GM18519 (cell line): ENCODE measurements around the gene PC.
"Not testable (repeated sequence)": the region's sequence is repeated elsewhere in the genome, so short reads cannot be mapped to it uniquely, and the experiment has no call there.

Experiments
- ATAC-seq: cut with Tn5 transposase; IDR thresholded peaks from one replicate; pipeline ENCODE4 v1.9.1; 2021; ENCODE audit warnings: mild to moderate bottlenecking, moderate library complexity; ENCODE audit not compliant: unreplicated experiment, low FRiP score

The PC gene

DNA sequence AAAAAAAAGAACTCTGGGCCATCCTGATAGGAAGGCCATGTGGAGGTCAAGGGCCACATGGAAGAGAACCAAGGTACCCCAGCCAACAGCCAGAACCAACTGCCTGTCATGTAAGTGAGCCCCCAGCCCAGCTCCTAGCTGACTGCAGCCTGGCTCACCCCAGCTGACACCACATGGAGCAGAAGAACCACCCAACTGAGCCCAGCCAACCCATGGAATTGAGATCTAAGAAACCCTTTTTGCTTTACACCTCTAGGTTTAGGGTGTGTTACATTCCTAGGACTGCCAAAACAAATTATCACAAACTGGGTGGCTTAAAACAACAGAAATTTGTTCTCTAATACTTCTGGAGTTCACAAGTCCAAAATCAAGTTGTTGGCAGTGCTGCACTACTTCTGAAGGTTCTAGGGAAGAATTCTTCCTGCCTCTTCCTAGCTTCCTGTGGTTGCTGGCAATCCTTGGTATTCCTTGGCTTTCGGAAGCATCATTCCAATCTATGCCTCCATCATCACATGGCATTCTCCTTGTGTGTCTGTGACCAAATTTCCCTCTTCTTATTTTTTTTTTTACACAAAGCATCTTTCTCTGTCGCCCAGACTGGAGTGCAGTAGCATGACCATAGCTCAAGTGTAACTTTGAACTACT is 21.3 kb upstream of the PC start:
- ATAC-seq, result no peak

DNA sequence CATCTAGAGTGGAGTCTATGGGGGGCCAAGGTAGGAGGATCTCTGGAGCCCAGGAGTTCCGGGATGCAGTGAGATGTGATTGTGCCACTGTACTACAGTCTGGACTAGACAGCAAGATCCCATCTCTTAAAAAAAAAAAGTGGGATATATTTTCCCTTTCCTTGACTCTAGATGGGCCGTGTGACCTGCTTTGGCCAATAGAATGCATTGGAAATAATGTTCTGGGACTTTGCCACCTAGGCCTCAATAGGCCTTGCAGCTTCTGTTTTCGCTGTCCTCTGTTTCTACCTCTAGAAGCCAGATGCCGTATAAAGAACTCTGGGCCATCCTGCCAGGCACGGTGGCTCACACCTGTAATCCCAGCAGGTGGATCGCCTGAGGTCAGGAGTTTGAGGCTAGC is 20.5 kb upstream of the PC start:
- no peak for ATAC-seq

DNA sequence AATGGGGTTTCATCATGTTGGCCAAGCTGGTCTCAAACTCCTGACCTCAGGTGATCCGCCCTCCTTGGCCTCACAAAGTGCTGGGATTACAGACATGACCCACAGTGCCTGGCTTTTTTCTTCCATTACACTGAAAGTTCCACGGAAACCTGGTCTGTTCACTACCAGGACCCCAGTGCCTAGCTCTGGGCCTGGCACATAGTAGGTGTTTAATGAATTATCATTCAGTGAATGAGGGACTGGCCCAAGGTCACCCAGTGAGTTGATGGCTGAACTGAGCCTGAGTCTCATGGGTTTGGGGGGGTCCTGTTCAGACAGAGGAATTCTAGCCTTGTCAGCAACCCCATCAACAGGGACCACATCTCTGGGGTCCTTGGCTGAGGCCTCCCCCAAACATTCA is 20.0 kb upstream of the PC start:
- ATAC-seq, result no peak

DNA sequence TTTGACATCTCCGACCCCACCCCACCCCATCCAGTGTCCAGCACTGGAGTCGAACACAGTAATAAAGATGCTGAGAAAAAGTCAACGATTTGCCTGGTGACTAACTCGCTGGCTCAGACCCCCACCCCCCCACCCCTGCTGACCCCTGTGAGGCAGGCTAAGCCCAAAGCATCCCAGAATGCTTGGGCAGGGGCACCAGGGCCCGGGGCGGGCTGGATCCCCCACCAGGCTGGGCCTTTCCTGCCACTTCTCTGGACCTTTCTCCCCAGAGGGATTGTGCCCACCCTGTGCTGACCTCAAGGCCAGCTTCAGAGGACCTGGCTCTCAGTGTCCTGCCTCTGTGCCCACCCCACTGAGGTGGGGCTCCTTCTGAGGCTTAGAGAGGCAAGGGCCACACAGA is 18.7 kb upstream of the PC start:
- no peak for ATAC-seq

DNA sequence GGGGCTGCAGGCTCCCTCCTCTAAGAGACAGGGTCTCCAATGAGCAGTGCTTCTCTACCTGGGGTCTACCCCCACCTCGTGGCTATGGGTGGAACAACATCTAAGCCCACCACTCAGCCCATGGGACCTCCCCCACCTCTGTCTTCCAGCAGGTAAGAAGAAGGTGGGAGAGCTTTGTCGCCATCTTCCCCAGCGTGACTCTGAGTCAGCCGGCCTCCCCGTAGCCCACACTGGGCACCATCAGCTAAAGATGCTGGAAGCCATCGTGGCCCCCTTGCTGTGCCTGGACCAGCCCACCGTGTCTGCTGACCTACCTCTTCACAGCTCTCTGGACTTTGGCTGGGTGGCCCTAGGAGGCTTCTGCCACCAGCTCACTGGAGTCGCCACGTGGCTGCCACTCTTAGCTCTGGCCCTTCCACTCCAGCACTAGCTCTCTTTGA is 17.9 kb upstream of the PC start:
- no peak for ATAC-seq

DNA sequence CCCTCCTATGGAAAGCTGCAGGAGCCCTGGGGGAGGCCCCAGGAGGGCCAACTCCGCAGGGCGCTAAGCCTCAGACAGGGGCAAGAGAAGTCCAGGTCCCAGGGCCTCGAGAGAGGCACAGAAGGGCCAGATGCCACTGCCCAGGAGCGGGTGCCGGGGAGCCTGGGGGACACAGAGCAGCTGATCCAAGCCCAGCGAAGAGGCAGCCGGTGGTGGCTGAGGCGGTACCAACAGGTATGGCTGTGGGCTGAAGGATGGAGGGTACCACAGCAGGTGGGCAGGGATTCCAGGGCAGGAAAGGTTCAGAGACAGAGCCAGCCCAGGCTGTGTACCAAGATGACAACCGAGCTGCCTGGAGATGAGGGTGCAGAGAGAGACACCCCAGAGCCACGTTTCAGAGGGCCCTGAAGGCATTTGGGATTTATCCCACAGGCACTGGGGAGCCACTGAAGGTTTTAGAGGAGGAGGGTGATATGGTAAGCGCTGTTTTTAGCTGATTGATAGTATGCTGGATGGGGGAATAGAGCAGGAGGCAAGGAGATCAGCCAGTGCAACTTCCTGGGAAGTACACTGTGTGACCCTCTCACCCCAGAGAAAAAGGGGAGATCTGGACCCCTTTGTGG is 17.3 kb upstream of the PC start:
- no peak for ATAC-seq

DNA sequence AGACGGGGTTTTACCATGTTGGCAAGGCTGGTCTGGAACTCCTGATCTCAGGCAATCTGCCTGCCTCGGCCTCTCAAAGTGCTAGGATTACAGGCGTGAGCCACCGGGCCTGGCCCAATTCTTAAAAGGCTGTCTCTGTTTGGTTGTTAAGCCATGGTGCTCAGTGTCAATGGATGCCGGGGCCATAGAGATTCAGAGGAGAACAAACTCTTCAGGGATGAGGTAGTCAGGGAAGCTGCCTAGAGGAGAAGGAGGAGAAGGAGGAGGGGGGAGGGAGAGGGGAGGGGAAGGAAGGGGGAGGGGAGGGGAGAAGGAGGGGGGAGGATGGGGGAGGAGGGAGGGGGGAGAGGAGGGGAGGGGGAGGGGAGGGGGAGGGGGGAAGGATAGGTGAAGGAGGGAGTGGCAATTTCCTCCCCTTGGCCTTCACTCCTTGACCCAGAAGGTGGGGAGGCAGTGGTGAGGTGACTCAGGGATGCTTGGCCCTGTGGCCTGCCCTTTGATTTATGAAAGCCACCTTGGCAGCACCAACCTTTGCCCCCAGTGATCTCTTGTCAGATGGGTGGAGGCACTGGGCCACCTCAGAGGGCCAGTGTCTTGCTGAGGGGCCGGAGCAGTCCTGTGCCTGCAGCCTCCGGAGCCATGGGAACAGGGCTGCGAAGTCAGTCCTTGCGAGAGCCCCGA is 16.7 kb upstream of the PC start, which contains the start of gene C11orf86:
TSS of gene C11orf86 (plus strand) at position 581 of the 681 bp plus-strand sequence. CDS start at position 640, 59 bp downstream.
- no peak for ATAC-seq

DNA sequence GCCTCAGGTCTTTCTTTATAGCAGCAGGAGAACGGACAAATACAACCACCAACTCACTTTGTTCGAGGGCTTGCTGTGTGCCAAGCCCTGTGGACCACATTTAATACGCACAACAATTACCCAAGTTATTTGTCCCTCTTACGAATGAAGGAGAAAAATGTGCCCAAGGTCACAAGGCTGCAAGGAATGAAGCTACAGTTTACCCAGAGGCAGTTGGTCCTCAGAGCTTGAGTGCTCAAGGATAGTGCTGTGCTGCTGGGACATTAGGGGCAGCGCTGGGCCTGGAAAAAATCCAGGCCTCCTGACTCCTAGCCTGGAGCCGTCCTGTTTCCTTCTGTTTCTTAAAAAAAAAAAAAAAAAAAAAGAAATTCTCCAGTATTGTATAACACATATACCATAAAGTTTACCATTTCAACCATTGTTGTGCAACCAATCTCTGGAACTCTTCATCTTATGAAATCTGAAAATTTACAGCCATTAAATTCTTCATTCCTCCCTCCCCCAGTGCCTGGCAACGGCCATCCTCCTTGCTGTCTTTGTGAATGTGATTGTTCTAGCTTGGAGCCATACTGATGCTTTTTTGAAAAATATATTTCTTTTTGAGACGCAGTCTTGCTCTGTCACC is 15.9 kb upstream of the PC start:
- no peak for ATAC-seq

DNA sequence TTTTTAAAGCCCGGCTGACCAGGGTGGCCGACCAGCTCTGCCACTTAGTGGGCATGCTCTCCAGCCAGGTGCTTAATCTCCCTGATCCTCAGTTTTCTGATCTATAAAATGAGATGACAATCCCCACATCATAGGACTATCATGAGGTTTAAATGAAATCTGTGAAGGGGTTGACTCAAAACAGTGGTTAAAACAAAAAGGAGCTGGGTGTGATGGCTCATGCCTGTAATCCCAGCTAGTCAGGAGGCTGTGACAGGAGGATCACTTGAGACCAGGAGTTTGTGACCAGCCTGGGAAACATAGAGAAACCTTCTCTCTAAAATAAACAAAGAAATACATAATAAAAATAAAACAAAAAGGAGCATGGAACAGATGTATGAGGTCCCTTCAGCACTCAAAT is 13.3 kb upstream of the PC start:
- ATAC-seq, result no peak

DNA sequence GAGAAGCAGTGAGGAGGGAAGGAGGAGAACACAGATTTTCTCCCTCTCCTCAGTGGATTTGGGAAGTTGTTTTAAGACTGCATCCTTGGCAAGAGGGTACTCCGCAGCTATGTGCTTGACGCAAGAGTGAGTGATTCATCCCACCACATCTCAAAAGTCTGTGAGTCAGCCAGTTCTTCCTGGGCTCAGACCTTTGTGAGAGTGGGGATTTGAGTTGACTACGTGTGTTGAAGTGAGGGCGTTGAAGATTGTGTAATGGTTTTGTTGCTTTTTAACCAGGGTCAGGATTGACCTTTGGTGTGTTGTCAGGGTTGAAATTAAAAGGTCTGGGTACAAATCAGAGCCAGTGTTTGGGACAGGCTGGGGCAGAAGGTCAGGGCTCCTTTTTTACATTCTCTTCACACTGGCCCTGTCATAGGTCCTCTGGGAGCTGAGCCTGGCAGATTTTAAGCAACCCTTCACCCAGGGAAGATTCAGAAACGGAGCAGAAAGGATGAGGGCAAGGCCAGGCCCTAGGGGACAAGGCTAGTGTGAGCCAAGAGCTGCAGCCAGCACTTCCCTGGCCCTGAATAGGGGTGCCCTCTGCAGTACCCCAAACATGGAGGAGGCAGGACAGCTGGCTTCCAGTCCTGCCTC is 12.7 kb upstream of the PC start:
- ATAC-seq, result no peak

DNA sequence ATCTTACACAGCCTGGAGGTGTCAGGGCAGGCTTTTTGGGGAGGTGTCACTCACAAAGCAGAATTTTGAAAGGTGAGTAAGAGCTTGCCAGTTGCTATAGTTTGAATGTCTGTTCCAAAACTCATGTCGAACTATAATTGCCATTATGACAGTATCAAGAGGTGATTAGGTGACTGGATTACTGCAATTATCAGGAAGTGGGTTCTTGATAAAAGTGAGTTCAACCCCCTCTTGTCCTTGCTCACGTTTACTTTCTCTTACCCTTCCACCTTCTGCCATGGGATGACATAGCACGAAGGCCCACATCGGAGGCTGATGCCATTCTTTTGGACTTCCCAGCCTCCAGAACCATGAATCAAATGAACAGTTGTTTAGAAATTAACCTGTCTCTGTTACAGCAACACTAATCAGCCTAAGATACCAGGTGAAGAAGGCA is 12.2 kb upstream of the PC start:
- ATAC-seq, result no peak

DNA sequence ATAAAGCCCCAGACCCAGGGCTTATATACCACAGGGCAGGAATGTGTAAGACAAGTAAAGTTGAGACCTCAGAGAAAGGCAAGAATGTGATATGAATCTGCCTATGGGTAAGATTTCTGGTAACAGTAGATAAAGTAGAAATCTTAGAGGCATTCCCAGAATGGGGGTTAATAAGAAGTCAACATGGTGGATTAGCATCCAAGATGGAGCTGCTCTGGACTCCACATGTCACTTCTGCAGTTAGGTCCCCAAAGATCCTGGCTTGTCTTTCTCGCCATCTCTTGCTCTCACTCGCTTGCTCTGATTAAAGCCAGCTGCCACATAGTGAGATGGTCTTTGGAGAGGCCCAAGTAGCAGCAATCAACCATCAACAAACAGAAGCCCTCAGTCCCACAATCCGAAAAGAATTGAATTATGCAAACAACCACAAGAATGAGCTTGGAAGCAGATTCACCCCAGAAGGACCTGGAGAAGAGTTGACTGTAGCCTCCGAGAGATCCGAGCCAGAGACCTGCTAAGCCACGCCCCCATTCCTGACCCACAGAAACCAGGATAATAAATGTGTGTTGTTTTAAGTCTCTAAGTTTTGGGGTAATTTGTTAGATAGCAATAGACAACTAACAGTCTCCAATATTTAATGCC is 11.5 kb upstream of the PC start:
- ATAC-seq, result no peak

DNA sequence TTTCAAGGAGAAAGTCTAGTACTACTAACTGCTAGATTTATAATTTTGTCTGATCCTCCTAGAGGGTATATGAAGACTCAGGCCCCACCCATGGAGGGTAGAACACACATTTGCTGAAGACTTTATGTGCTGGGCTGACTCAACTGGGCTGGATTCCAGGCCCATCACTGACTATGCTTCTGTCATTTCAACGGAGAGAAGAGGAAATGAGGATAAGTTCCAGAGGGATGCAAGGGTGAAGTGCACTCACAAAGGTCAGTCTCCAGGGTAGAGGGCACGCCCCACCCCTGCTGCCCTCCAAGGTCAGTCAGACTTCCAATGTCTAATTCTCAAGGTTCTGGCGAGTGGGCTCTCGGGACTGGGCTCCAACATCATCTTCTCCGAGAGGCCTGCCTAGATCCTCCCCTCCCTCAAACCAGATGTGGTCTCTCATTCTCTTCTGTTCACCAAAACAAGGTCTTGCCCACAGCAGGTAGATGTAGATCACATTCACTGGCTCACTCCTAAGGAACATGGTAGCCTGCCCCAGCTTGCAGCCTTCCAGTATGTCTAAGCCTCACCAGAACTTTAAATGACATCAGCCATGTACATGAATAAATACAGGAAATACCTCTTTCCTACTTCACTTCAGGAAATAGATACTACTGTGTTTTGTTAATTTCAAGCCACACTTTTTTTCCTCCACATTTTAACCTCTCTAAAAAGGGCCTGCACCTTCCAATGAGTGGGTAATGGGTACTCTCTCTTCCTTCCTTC is 9.7 kb upstream of the PC start:
- no peak for ATAC-seq

DNA sequence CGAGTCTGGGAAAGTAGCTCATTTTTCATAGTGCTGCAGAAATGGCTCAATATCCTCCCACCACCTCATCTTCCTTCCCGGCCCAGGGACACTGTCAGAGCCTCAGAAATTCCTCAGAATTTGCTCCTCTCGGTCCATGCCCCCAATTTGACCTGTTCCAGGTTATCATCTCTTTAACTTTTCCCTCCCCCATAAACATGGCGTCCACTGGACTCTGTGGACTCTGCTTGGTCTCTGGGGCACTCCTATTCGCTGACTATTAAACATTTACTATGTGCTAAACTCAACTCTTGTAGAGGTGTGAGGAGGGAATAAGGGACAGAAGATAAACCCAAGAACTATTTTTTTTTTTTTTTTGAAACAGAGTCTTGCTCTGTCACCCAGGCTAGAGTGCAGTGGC is 8.2 kb upstream of the PC start:
- no peak for ATAC-seq

DNA sequence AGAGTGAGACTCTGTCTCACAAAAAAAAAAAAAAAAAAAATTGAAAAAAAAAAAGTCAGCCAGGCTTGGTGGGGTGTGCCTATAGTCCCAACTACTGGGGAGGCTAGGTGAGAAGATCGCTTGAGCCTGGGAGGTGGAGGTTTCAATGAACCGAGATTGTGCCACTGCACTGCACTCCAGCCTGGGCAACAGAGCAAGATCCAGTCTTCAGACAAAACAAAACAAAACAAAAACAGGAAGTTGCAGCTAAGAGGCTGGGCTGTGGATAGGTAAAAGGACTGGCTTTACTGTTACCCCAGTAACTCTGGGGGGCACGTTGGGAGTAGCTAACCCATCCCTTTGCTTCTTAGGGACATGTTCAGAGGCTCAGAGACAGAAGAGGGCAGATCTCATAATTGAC is 6.3 kb upstream of the PC start:
- ATAC-seq, result no peak

DNA sequence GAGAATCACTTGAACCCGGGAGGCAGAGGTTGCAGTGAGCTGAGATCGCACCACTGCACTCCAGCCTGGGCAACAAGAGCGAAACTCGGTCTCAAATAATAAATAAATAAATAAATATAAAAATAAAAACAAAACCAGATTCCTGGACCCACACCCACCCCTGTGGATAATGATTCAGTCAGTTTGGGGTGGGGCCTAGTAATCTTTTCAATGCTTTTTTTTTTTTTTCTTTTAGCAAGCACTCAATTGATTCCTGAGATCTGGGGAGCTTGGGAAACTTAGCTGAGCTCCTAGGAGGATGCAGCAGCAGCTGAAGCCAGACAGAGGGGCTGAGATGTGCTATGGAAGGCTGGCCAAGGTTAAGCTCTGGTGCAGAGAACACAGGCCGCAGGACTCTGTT is 4.6 kb upstream of the PC start:
- no peak for ATAC-seq

DNA sequence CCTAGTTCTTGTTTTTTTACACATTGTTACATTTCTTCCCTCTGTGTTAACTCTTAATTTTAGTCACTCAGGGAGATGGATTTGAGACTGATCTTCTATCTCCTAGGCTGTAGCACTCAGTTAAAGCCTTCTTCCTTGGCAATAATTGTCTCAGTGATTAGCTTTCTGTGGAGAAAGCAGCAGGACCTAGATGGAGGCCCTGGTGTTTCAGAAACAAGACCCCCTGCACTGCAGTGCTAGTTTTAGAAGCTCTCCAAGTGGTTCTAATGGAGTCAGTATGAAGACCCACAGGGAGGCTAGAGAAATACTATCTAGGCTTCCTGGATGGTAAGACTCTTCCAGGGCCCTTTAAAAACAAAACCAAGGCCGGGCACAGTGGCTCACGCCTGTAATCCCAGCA is 4.1 kb upstream of the PC start:
- no peak for ATAC-seq

DNA sequence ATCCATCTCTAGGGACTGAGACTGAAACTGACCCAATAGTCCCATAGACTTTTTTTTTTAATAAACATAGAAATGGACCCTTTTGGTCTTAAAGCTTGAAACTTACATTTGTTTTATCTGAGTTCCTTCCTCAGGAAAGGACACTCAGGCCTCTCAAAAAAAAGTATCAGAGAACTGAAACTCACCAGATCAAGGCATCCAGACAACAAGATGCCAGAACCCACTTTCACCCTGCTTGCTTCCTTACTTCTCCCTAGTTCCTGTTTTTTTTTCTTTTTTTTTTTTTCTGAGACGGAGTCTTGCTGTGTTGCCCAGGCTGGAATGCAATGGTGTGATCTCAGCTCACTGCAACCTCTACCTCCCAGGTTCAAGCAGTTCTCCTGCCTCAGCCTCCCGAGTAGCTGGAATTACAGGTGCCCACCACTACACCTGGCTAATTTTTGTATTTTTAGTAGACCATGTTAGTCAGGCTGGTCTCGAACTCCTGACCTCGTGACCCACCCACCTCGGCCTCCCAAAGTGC is 3.6 kb upstream of the PC start:
- not testable (repeated sequence) for ATAC-seq

DNA sequence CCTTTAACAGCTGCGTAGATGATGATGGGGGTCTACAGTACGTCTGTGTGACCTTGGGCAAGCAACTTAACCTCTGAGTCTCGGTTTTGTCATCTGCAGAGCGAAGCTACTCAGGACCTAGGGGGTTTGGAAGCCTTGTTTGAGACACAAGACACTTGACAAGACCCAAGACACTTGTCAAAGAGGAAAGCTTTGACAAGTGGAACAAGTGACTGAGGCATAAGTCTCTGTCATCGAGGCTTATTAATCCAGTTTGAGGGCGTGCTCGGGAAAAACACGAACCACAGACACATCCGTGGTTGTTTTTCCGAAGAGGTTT is 732 bp upstream of the PC start:
- ATAC-seq, result no peak

DNA sequence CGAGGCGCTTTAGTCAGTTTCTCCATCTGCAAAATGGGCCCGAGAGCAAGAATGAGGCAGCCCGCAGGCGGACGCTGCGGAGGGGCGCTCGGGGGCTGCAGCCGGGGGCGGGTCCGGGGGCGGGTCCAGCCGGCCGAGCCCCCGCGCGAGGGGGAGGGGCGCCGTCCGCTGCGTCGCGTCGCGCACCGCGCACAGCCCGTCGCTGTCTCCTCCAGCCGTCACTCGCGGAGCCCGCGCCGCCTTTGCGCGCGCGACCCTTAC is 282 bp downstream of the PC start:
- ATAC-seq, result no peak
